Measurements from ENCODE around the gene MKNK2.

Gene MKNK2

GRCh38 chr19:2021453-2022140, 29.4 kb downstream of the MKNK2 start:
- DNase-seq, result no peak

- no peak for DNase-seq
Measured at GRCh38 chr19:2018752-2019151, 32.3 kb downstream of the MKNK2 start.

GRCh38 chr19:2016041-2016807, 34.8 kb downstream of the MKNK2 start:
- DNase-seq, result peak; percentile 78

- peak; percentile 62 for DNase-seq
Measured at GRCh38 chr19:2015608-2015950, 35.5 kb downstream of the MKNK2 start, which contains the start of gene BTBD2. BTBD2 (minus strand) TSS chr19:2015714; CDS start chr19:2015703, 11 bp downstream.

- no peak for DNase-seq
Measured at GRCh38 chr19:2014731-2015607, 36.1 kb downstream of the MKNK2 start.

GRCh38 chr19:2014131-2014571, 36.9 kb downstream of the MKNK2 start:
- DNase-seq, result no peak

- no peak for DNase-seq
Measured at GRCh38 chr19:2013683-2013961, 37.4 kb downstream of the MKNK2 start.

- DNase-seq, result no peak
Measured at GRCh38 chr19:2012941-2013682, 37.9 kb downstream of the MKNK2 start.

GRCh38 chr19:2011169-2011568, 39.9 kb downstream of the MKNK2 start:
- DNase-seq, result no peak

- DNase-seq, result no peak
Measured at GRCh38 chr19:2010135-2010668, 40.8 kb downstream of the MKNK2 start.

GRCh38 chr19:2003874-2004273, 47.2 kb downstream of the MKNK2 start:
- DNase-seq, result no peak

- no peak for DNase-seq
Measured at GRCh38 chr19:1999856-2000515, 51.1 kb downstream of the MKNK2 start.

GRCh38 chr19:1998712-1999708, 52.0 kb downstream of the MKNK2 start:
- no peak for DNase-seq

GRCh38 chr19:1997353-1998233, 53.5 kb downstream of the MKNK2 start:
- no peak for DNase-seq

- no peak for DNase-seq
Measured at GRCh38 chr19:1992759-1993260, 58.2 kb downstream of the MKNK2 start.

- DNase-seq, result no peak
Measured at GRCh38 chr19:1991018-1991913, 59.8 kb downstream of the MKNK2 start.

- no peak for DNase-seq
Measured at GRCh38 chr19:1990230-1991017, 60.6 kb downstream of the MKNK2 start.
